ENCODE measurements around the gene PDE3A.
A peak's percentile ranks its signal among the peaks of the same experiment; 100 is the strongest.

Gene PDE3A

GRCh38 chr12:20458011-20458410 lies 89.7 kb downstream of the PDE3A start:
- no peak for DNase-seq (ENCODE audit: extremely low read depth, low read depth)
- TF ChIP-seq CTCF (IDR thresholded peaks at IDR 0.05; ENCODE audit: low read depth, low read length, missing control alignments), result no peak
- H3K4me3 ChIP-seq (replicated peaks; ENCODE audit: low read depth, low read length), result no peak overlapping the region

GRCh38 chr12:20459920-20460319 lies 91.6 kb downstream of the PDE3A start:
- no peak overlapping the region for H3K4me3 ChIP-seq (replicated peaks; ENCODE audit: low read depth, low read length)
- TF ChIP-seq CTCF (IDR thresholded peaks at IDR 0.05; ENCODE audit: low read depth, low read length, missing control alignments), result no peak
- no peak for DNase-seq (ENCODE audit: extremely low read depth, low read depth)

- H3K4me3 ChIP-seq (replicated peaks; ENCODE audit: low read depth, low read length), result no peak overlapping the region
- DNase-seq (ENCODE audit: extremely low read depth, low read depth), result no peak
- no peak for TF ChIP-seq CTCF (IDR thresholded peaks at IDR 0.05; ENCODE audit: low read depth, low read length, missing control alignments)
Measured at GRCh38 chr12:20460956-20461355, 92.6 kb downstream of the PDE3A start.

- DNase-seq (ENCODE audit: extremely low read depth, low read depth), result no peak
Measured at GRCh38 chr12:20463913-20464524, 95.7 kb downstream of the PDE3A start.

GRCh38 chr12:20469300-20469699 lies 101.0 kb downstream of the PDE3A start:
- H3K4me3 ChIP-seq (replicated peaks; ENCODE audit: low read depth, low read length), result no peak overlapping the region
- TF ChIP-seq CTCF (IDR thresholded peaks at IDR 0.05; ENCODE audit: low read depth, low read length, missing control alignments), result no peak
- DNase-seq (ENCODE audit: extremely low read depth, low read depth), result no peak

More at GRCh38 chr12:20463913-20464524, 95.7 kb downstream of the PDE3A start:
- H3K4me3 ChIP-seq (replicated peaks; ENCODE audit: low read depth, low read length), result no peak overlapping the region
- TF ChIP-seq CTCF (IDR thresholded peaks at IDR 0.05; ENCODE audit: low read depth, low read length, missing control alignments), result peak; percentile 43

- H3K4me3 ChIP-seq (replicated peaks; ENCODE audit: low read depth, low read length), result no peak overlapping the region
- TF ChIP-seq CTCF (IDR thresholded peaks at IDR 0.05; ENCODE audit: low read depth, low read length, missing control alignments), result no peak
- no peak for DNase-seq (ENCODE audit: extremely low read depth, low read depth)
Measured at GRCh38 chr12:20469756-20470155, 101.4 kb downstream of the PDE3A start.
